Measurements from ENCODE around the gene SNRK.
A peak's percentile ranks its signal among the peaks of the same experiment; 100 is the strongest.

The SNRK gene

DNA sequence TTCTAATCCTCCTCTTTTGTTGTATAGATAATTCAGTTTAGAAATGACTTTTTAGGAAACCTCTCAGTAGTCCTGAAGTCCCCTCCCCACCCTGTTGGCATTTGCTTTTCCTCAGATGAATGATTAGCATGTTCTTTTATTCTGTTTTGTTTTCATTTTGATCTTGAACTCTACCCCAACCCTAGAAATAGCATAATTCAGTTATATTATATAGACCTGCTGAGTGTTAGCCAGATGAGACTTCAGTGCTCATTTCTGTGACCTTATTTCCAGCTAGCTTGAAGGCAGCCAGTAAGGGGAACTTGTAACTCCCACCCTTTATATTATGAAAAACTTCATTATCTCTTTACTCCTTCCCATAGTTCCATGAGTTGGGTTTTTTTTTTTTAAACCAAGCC, 41.2 kb downstream of the SNRK start:
- Histone ChIP-seq H3K27ac (peak overlapping the region; percentile 67), H3K27me3 (no peaks in the 10 kb centered on the region), H3K9me3 (no peaks in the 10 kb centered on the region), H3K4me1 (ENCODE audit: control insufficient read depth in 1 of 2, insufficient read depth in 1 of 2, low read depth in 1 of 2, low read length in 1 of 2) (peaks cover 62 to 74% of the 10 kb centered on the region in 2 experiments), H3K36me3 (peaks cover 6% of the 10 kb centered on the region), H3K4me3 (ENCODE audit: low read depth in 1 of 2, low read length in 1 of 2) (no peak overlapping the region)
- TF ChIP-seq, protein P1, sequence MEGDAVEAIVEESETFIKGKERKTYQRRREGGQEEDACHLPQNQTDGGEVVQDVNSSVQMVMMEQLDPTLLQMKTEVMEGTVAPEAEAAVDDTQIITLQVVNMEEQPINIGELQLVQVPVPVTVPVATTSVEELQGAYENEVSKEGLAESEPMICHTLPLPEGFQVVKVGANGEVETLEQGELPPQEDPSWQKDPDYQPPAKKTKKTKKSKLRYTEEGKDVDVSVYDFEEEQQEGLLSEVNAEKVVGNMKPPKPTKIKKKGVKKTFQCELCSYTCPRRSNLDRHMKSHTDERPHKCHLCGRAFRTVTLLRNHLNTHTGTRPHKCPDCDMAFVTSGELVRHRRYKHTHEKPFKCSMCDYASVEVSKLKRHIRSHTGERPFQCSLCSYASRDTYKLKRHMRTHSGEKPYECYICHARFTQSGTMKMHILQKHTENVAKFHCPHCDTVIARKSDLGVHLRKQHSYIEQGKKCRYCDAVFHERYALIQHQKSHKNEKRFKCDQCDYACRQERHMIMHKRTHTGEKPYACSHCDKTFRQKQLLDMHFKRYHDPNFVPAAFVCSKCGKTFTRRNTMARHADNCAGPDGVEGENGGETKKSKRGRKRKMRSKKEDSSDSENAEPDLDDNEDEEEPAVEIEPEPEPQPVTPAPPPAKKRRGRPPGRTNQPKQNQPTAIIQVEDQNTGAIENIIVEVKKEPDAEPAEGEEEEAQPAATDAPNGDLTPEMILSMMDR (IDR thresholded peaks at IDR 0.05) = no peak

DNA sequence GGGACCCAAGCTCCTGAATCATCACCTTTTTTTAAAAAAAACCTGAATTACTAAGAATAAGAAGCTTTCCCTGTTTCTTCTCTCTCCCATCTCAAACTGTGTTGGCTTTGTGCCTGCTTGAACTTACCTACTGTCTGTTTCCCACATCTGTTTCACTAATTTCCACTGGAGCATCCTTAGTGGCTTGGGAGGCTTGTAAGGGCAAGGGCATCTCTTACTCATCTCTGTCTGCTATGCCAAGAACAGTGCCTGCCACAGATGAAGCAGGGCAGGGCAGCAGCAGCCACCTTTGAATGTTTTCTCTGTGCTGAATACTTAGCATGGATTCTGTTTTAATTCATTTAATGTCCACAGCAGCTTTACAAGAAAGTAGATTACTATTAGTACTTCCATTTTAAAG, 42.3 kb downstream of the SNRK start:
- peaks cover 66 to 79% of the 10 kb centered on the region in 2 experiments for H3K4me1 ChIP-seq (ENCODE audit: control insufficient read depth in 1 of 2, insufficient read depth in 1 of 2, low read depth in 1 of 2, low read length in 1 of 2)
- H3K9me3 ChIP-seq = no peaks in the 10 kb centered on the region
- H3K36me3 ChIP-seq = peaks cover 15% of the 10 kb centered on the region
- no peaks in the 10 kb centered on the region for H3K27me3 ChIP-seq
- TF ChIP-seq, protein P1 (IDR thresholded peaks at IDR 0.05) = no peak
- no peak overlapping the region for H3K4me3 ChIP-seq (ENCODE audit: low read depth in 1 of 2, low read length in 1 of 2)
- peak overlapping the region; percentile 58 for H3K27ac ChIP-seq

DNA sequence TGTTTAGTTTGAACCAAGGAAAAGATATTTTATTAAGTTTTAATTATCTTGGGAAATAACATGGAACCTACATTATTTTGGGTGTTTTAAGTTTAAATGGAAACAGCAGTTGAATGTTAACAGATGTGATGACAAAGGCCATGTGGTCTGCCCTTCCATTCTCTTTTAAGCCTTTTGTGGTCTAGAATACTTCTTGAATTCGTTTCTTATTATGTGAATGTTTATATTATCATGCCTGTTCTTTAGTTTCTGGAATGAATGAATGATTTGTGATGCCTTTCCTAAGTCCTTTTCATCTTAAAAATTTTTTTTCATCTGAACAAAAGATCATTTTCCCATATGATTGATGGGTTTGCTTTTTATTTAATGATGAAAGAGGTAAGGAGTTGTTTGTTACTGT, 44.6 kb downstream of the SNRK start:
- H3K9me3 ChIP-seq = no peaks in the 10 kb centered on the region
- no peak overlapping the region for H3K4me3 ChIP-seq (ENCODE audit: low read depth in 1 of 2, low read length in 1 of 2)
- peaks cover 21% of the 10 kb centered on the region for H3K36me3 ChIP-seq
- TF ChIP-seq, protein P1 (IDR thresholded peaks at IDR 0.05) = no peak
- H3K27ac ChIP-seq = peak overlapping the region; percentile 67
- H3K27me3 ChIP-seq = no peaks in the 10 kb centered on the region
- peaks cover 53 to 63% of the 10 kb centered on the region in 2 experiments for H3K4me1 ChIP-seq (ENCODE audit: control insufficient read depth in 1 of 2, insufficient read depth in 1 of 2, low read depth in 1 of 2, low read length in 1 of 2)

DNA sequence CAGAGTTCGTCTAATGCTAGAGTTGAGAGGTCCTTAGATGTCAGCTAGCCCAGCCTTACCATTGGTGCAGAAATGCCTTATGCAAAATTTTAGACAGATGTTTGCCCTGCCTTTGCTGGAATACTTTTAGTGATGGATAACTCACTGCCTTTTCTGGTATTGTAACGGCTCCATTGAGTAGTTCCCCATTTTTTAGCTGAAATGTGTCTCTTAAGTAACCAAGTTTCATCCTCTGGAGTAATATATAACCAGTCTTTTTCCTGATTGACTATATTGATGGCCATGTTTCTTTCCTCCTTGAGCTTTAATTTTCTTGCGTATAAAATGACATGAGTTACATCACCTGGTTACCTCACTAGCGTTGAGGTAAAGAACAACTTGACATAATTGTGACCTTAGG, 45.0 kb downstream of the SNRK start:
- TF ChIP-seq, protein P1 (IDR thresholded peaks at IDR 0.05) = no peak

DNA sequence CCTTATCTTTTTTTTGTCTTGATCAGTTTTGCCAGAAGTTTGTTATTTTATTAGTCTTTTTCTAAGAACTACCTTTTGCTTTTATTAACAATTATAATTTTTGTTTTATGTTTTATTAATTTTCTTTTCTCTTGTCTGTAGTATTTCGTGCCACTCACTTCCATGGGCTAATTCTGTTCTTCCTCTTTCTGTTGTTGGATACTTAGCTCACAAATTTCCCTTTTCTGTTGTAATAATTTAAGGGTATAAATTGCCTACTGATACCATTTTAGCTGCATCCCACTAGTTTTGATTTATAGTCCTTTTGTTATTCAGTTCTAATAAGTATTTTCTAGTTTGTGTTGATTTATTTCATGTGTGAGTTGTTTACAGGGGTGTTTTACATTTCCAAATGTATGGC, 48.6 kb downstream of the SNRK start:
- Histone ChIP-seq H3K4me1 (ENCODE audit: control insufficient read depth in 1 of 2, insufficient read depth in 1 of 2, low read depth in 1 of 2, low read length in 1 of 2) (peaks cover 26 to 30% of the 10 kb centered on the region in 2 experiments), H3K9me3 (no peaks in the 10 kb centered on the region), H3K36me3 (peaks cover 49% of the 10 kb centered on the region), H3K4me3 (ENCODE audit: low read depth in 1 of 2, low read length in 1 of 2) (no peak overlapping the region), H3K27ac (peak overlapping the region; percentile 30), H3K27me3 (no peaks in the 10 kb centered on the region)
- TF ChIP-seq, protein P1 (IDR thresholded peaks at IDR 0.05) = no peak

More for the DNA sequence above, 45.0 kb downstream of the SNRK start:
- H3K9me3 ChIP-seq = no peaks in the 10 kb centered on the region
- H3K27me3 ChIP-seq = no peaks in the 10 kb centered on the region
- H3K36me3 ChIP-seq = peaks cover 21% of the 10 kb centered on the region
- H3K27ac ChIP-seq = peak overlapping the region; percentile 67
- H3K4me3 ChIP-seq (ENCODE audit: low read depth in 1 of 2, low read length in 1 of 2) = no peak overlapping the region
- H3K4me1 ChIP-seq (ENCODE audit: control insufficient read depth in 1 of 2, insufficient read depth in 1 of 2, low read depth in 1 of 2, low read length in 1 of 2) = peaks cover 49 to 59% of the 10 kb centered on the region in 2 experiments

DNA sequence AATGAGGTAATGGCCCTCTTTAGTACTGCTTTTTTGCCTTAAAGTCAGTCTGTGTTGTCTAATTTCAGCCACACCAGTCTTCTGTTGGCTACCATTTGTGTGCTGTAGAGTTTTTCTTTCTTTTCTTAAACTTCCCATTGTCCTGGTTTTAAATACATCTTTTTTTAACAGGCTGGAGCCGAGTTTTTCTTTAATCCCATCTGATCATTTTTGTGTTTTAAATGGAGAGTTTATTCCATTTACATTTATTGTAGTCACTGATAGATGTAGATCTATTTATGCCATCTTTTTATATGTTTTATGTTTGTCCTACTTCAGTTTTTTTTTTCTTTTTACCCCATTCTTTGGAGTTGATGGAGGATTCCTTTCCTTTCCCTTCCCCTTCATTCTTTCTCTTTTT, 49.5 kb downstream of the SNRK start:
- Histone ChIP-seq H3K27me3 (no peaks in the 10 kb centered on the region), H3K9me3 (no peaks in the 10 kb centered on the region), H3K4me1 (ENCODE audit: control insufficient read depth in 1 of 2, insufficient read depth in 1 of 2, low read depth in 1 of 2, low read length in 1 of 2) (peaks cover 22 to 23% of the 10 kb centered on the region in 2 experiments), H3K4me3 (ENCODE audit: low read depth in 1 of 2, low read length in 1 of 2) (no peak overlapping the region), H3K36me3 (peaks cover 58% of the 10 kb centered on the region), H3K27ac (no peak overlapping the region)
- TF ChIP-seq, protein P1 (IDR thresholded peaks at IDR 0.05) = no peak

Data from neutrophil (primary cell).